PFSK-1 (cell line): ENCODE data around the gene DNAJA4.

Experiments
- POLR2AphosphoS5 ChIP-seq: IDR thresholded peaks from 2 replicates; pipeline ENCODE4 v1.6.1; 2012; ENCODE audit warnings: low read depth, mild to moderate bottlenecking, control low read depth, low read length, moderate library complexity
- REST ChIP-seq, 2 experiments: IDR thresholded peaks; 2 replicates each; pipeline versions ENCODE4 v1.6.1 to v1.8.0; 2011 to 2012; ENCODE audit warnings: low read depth in 2 of 2, low read length in 2 of 2, control low read depth in 1 of 2, inconsistent platforms in 1 of 2, mild to moderate bottlenecking in 1 of 2, moderate library complexity in 1 of 2; ENCODE audit not compliant: insufficient read depth in 1 of 2
- SIN3A ChIP-seq: IDR thresholded peaks from 2 replicates; pipeline ENCODE4 v1.6.1; 2012; ENCODE audit warnings: mild to moderate bottlenecking, low read length, moderate library complexity, borderline replicate concordance; ENCODE audit not compliant: insufficient read depth
- TAF1 ChIP-seq: IDR thresholded peaks from 2 replicates; pipeline ENCODE4 v1.6.1; 2012; ENCODE audit warnings: low read length, control low read depth, borderline replicate concordance; ENCODE audit not compliant: insufficient read depth

- TF ChIP-seq REST (IDR thresholded peaks at IDR 0.05; ENCODE audit: insufficient read depth in 1 of 2, low read depth in 2 of 2, low read length in 2 of 2) (no peak), POLR2AphosphoS5 (no peak), TAF1 (no peak), SIN3A (no peak)
These were observed 40.1 kb downstream of the DNAJA4 start for GRCh38 chr15:78304216-78305066.
